Ramos (cell line): ENCODE results near the gene BAG5.

Experiments used
- in situ Hi-C: fragments of 300-500 bp; cut with MboI; formaldehyde crosslinking; loops from one replicate; pipeline ENCODE4 v1.14.3; 2022; ENCODE audit warnings: low sequenced_read_pairs; ENCODE audit not compliant: unreplicated experiment

Gene BAG5

DNA sequence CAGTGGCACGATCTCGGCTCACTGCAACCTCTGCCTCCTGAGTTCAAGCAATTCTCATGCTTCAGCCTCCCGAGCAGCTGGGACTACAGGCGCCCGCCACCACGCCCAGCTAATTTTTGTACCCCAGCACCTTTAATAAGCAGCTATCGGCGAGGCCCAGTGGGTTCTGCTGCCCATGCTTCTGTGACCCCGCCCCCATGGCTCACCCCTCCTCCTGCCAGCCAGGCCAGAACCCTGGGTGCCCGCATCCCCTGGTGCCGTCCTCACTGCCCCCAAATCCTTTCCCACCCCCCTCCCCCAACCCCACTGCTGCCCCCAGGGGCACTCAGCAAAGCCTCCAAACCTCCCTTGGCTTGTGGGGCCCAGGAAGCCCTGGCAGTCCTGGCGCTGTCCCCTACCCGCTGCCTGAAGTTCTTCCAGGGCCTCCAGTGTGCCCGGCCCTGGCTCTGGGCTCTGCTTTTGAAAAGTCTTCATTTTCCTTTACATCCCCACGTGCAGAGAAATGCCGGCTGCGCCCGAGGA is 14.5 kb downstream of the BAG5 start:
- in situ Hi-C loops: no loop called here

DNA sequence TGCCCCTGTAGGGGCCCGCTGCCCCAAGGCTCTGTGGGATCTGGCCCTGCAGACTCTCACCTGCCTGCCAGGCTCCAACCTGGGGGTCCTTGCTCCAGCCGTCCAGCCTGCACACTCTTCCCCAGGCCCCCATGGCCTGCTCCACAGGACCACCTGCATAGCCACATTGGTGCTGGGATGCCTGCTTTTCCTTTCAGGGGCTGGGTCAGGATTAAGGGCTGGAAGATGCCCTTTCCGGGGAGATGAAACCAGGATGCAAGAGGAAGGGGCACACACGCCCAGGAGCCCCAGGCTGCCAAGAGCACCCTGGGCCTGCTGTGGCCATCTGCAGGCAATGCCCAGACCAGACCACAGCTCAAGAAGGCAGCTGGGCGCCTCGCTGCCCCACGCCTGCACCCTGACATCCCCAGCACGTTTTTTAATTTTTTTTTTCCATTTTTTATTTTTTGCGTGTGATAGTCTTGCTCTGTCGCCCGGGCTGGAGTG is 15.0 kb downstream of the BAG5 start:
- in situ Hi-C loops: no loop called here

DNA sequence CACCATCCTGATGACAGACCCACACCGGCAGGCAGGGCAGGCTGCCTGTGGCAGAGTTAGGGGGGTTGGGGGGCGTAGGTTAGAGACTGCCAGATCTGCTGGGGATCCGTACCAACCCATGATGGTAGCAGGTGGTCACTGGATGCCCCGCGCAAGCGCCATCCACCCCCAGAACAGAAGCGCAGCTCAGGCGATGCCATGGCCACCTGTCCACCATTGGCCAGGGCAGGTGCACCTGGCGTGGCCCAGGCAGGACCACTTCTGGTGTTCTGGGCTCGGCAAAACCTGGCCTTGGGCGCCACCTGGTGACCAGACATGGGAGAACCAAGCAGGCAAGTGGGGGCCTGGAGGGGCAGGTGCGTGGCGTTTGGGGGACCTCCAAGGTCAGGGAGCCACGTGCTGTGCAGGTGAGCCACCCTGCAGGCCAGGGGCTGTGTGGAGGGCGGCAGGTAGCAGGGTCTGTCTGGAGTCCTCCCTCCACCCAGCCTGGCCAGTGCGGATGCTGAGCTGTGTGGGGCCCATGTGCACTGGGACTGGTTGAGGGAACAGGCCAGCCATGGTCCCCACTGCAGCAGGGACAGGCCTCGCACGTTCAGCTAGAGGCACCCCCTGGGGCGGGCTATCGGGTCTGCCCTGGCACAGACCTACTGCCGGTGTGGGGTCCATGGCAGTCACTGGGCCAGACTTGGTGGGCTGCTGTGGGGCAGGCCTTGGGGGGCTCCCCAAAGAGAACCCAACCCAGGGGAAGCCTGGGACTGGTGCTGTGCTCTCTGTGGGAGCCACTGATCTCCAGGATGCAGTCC is 15.6 kb downstream of the BAG5 start:
- in situ Hi-C loops: no loop called here

- in situ Hi-C loops: no loop called here
Measured at GRCh38 chr14:103545915-103546651, 16.4 kb downstream of the BAG5 start.

GRCh38 chr14:103545219-103545914 is 17.1 kb downstream of the BAG5 start:
- in situ Hi-C loops: no loop called here

DNA sequence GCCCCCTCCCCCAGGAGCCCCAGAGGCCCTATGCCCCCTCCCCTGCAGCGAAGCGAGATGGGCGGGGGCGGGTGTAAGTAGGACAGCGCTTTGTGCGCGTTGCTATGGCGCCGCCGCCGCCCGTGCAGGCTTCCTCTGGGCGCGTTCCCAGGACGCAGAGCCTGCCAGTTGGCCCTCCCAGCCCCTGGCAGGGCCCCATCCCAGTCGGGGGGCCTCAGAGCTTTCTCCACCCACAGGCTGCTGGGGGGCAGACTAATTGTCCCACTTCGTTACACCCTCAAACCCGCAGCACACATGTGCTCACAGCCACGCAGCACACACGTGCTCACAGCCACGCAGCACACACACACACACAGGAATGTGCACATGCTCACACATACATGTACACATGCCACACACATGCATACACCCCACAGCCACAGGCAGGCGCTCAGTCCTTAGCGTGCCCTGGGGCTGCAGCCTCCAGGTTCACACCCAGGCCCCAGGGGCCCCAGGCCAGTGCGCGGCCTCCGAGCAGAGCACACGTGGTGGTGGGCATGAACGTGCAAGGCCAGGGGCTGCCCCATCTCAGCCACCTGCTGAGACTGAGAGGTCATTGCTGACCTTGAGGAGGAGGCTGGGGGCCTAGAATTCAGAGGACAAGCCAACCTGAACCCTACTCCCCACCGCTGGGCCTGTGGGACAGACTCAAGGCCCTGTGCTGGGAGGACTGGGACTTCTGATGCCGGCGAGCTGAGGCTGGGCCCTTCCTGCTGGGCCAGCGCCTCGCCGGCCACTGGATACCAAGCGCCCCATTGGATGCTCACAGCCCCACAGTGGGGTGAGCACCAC is 17.9 kb downstream of the BAG5 start:
- in situ Hi-C loops: no loop called here

DNA sequence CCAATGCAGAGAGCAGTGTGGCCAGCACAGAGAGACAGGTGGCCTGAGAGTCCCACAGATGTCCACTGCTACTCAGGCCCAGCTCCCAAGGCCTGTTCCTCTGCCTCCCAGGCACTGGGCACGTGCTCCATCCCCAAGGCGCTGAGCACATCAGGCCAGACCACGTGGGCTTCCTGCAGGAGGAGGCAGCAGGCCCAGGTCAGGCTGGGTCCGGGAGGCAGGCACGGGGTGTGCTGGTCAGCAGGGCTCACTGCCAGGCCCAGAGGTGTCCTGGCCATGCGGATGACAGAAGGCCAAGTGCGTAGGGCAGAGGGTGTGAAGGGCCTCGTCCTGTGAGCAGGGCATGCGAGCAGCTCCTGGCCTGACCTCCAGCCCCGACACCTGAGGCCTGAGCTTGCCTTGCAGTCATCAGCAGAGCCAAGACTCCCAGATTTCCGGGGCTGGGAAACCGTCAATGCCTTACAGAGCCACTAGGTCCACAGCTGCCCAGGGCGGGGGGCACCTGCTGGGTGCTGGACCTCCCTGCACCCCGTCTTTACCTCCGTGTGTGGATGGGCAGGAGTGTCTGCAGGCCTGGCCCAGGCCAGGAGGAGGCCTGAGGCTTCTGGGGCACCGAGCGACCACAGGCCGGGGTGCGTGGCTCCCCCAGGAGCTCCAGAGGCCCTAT is 18.6 kb downstream of the BAG5 start:
- in situ Hi-C loops: no loop called here

DNA sequence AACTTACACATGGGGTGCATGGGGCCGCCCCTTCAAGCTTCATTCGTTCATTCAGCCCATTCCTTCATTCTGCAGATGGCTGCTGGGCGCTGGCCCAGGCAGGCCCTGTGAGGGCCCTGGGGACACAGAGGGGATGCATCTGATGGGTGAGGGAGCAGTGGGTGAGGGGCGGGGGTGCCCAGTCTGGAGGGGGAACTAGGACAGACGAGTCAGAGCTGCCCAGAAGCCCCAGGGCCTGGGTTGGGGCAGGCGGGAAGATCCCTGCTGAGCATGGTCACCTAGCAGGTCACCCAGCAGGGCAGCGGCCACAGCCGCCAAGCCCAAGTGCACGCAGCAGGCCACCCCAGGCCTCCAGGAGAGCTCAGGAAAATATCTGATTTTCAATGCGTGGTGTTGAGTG is 19.3 kb downstream of the BAG5 start:
- in situ Hi-C loops: no loop called here

- in situ Hi-C loops: no loop called here
Measured at GRCh38 chr14:103542605-103543088, 19.8 kb downstream of the BAG5 start.

- in situ Hi-C loops: no loop called here
Measured at GRCh38 chr14:103541709-103542604, 20.5 kb downstream of the BAG5 start.

DNA sequence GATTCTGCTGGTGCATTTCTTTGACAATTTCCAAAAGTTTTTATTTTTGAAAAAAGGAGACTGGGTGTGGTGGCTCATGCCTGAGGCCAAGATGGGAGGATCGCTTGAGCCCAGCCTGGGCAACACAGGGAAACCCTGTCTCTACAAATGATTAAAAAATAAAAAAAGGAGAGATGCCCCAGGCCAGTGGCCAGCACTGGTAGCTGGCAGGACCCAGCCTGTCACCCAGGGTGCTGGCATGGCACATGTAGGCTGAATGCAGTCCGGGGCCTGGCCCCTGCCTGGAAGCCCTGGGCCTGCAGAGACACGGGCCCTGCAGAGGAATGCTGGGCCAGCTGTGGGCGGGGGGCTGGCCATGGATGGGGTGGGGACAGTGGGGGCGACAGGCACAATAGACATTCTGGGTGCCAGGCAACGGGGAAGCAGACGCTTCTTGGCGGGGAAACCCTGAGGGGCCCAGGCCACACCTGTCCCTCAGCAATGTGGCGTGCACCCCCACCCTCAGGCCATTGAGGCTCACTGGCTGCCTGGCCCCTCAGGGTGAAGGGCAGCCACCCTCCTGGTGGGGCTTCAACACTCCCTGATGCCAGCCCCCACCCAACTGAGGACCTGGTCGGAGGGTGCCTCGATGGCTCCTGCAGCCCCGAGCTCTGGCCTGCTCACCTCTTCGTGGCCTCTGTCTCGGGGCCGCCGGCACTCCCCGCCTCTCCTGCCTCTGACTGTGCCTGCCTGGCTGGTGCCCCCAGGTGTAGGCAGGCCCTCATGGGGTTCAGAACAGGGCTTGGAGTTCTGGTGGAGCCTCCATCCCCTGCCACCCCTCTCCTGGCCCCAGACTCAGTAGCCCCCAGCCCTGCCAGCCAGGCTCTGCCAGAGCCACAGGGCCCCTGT is 21.4 kb downstream of the BAG5 start:
- in situ Hi-C loops: no loop called here

- in situ Hi-C loops: no loop called here
Measured at GRCh38 chr14:103539056-103539825, 23.2 kb downstream of the BAG5 start.

DNA sequence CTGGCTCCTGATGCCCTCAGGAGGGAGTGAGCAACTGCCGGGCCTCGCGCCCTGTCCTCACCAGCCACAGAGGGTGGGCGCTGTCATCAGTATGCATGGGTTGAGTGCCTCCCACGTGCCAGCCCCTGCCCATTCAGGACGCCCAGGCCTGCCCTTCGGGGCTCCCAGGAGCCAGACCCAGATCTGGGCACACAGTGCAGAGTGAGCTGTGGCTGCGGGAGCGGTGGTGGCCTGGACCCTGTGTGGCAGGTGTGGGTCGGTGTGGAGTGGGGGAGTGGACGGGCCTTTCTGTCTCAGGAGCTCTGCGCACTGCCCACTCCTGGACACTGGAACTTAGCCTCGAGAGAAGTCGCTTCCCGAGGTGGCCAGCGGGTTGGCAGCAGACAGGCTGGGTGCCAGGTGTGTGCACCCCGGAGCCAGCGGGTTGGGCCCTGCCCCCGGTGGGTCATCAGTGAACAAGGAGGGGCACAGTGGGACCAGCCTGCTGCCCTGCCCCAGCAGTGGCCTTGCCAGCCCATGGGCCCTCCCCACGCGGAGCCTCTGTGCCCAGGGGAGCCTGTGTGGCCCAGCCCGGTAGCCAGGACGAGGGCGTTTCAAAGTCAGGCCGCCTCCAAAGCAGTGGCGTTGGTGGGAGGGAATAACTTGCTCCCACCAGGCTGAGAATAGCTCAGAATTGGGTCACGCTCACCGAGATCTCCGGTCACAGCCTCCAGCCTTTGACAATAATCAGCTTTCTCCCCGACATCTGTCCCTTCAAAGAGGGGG is 24.0 kb downstream of the BAG5 start:
- in situ Hi-C loops: no loop called here

GRCh38 chr14:103537175-103537990 is 25.1 kb downstream of the BAG5 start:
- in situ Hi-C loops: no loop called here

DNA sequence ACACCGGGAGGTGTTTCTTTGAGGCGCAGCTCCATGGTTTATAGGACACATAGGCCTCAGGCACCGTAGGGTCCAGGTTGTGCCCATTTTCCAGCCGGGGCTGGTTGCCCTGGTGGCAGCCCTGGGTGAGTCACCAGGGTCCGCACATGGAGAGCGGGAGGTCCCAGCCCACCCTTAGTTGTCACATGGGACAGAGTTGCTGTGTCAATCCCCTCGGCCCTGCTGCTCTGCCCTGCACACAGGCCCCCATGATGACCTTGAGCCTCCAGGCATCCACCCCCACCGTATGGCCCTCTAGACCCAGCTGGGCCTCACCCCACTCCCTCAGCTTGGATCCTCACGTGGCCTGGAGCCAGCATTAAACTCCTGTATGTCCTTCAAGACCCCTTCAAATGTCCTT is 25.8 kb downstream of the BAG5 start:
- in situ Hi-C loops: no loop called here
